K562 (cell line): Measurements from ENCODE around the gene KLC3. TPM values are rescaled to one million over a fixed set of nuclear protein-coding genes. Genes with fewer than 3 reads are reported as not detected.

Source experiments
- ARID3B ChIP-seq: fragments of 250-450 bp; sonication (Bioruptor Pico); IDR thresholded peaks from 2 replicates; pipeline ENCODE4 v1.4.0; 2020; ENCODE audit warnings: borderline replicate concordance
- BRCA1 ChIP-seq, 2 experiments: fragments of 450-650 bp in 1 of 2; sonication (generic) in 1 of 2; formaldehyde crosslinking in 1 of 2; IDR thresholded peaks; 2 replicates each; pipeline versions ENCODE4 v1.5.0 to v1.6.1; 2017 to 2020; ENCODE audit warnings: mild to moderate bottlenecking in 1 of 2, missing genetic modification reagents in 1 of 2
- CEBPZ ChIP-seq: fragments of 150-350 bp; IDR thresholded peaks from 2 replicates; pipeline ENCODE4 v1.6.1; 2014; ENCODE audit warnings: low read depth, mild to moderate bottlenecking, low read length, borderline replicate concordance
- EGR1 ChIP-seq: fragments of 450-650 bp; conservative IDR thresholded peaks from 2 replicates; pipeline ENCODE4 v1.6.1; 2017; ENCODE audit warnings: mild to moderate bottlenecking
- ELF4 ChIP-seq: fragments of 450-650 bp; formaldehyde crosslinking; IDR thresholded peaks from 2 replicates; pipeline ENCODE4 v1.4.0; 2022; ENCODE audit warnings: missing genetic modification characterization
- GTF2E2 ChIP-seq: fragments of 200-800 bp; sonication (Bioruptor generic); IDR thresholded peaks from 2 replicates; pipeline ENCODE4 v1.6.1; 2016; ENCODE audit warnings: missing genetic modification characterization, missing compliant biosample characterization
- GTF2F1 ChIP-seq: IDR thresholded peaks from 2 replicates; pipeline ENCODE4 v1.6.1; 2011; ENCODE audit warnings: low read depth, low read length, improper control_type of control experiment
- HEY1 ChIP-seq: fragments of 250-450 bp; sonication (Bioruptor Pico); IDR thresholded peaks from 2 replicates; pipeline ENCODE4 v1.5.0; 2020; ENCODE audit warnings: mild to moderate bottlenecking, moderate library complexity, borderline replicate concordance
- IFI16 ChIP-seq: fragments of 250-450 bp; sonication (Bioruptor Pico); IDR thresholded peaks from 2 replicates; pipeline ENCODE4 v2.1.2; 2022; ENCODE audit warnings: mild to moderate bottlenecking, inconsistent platforms
- L3MBTL2 ChIP-seq: fragments of 450-650 bp; IDR thresholded peaks from 2 replicates; pipeline ENCODE4 v1.6.1; 2016; ENCODE audit warnings: mild to moderate bottlenecking, moderate library complexity
- NFRKB ChIP-seq: fragments of 450-650 bp; IDR thresholded peaks from 2 replicates; pipeline ENCODE4 v1.6.1; 2016; ENCODE audit warnings: low read depth
- NONO ChIP-seq, 2 experiments: fragments of 200-400 bp in 1 of 2; fragments of 450-650 bp in 1 of 2; formaldehyde crosslinking in 1 of 2; IDR thresholded peaks; 2 replicates each; pipeline ENCODE4 v1.6.1; 2017; ENCODE audit warnings: low read depth in 2 of 2, mild to moderate bottlenecking in 2 of 2, moderate library complexity in 2 of 2, low read length in 1 of 2
- POLR2G ChIP-seq: fragments of 200-400 bp; formaldehyde crosslinking; IDR thresholded peaks from 2 replicates; pipeline ENCODE4 v1.6.1; 2017; ENCODE audit warnings: low read depth, mild to moderate bottlenecking, antibody characterized with exemption, low read length, moderate library complexity
- RBM22 ChIP-seq: fragments of 200-400 bp; formaldehyde crosslinking; IDR thresholded peaks from 2 replicates; pipeline ENCODE4 v1.6.1; 2018; ENCODE audit warnings: low read length, low read depth; ENCODE audit not compliant: poor library complexity, severe bottlenecking
- STAT5B ChIP-seq: fragments of 250-450 bp; sonication (Bioruptor Pico); IDR thresholded peaks from 2 replicates; pipeline ENCODE4 v1.8.0; 2021; ENCODE audit warnings: mild to moderate bottlenecking, inconsistent platforms
- ZBTB34 ChIP-seq: fragments of 250-450 bp; sonication (Bioruptor Pico); IDR thresholded peaks from 2 replicates; pipeline ENCODE4 v1.8.0; 2021; ENCODE audit warnings: mild to moderate bottlenecking, moderate library complexity
- ZFP91 ChIP-seq: sonication (generic); formaldehyde crosslinking; IDR thresholded peaks from 2 replicates; pipeline ENCODE4 v1.8.0; 2022; ENCODE audit warnings: mild to moderate bottlenecking, missing genetic modification reagents
- ZNF384 ChIP-seq: IDR thresholded peaks from 2 replicates; pipeline ENCODE4 v1.6.1; 2012; ENCODE audit warnings: low read depth, low read length, improper control_type of control experiment
- ZNF436 ChIP-seq: fragments of 250-450, 450-650 bp; sonication (Bioruptor Pico); formaldehyde crosslinking; IDR thresholded peaks from 2 replicates; pipeline ENCODE4 v1.7.0; 2020; ENCODE audit warnings: mild to moderate bottlenecking
- ZNF584 ChIP-seq: fragments of 200-800 bp; sonication (Bioruptor generic); IDR thresholded peaks from 2 replicates; pipeline ENCODE4 v1.6.1; 2016; ENCODE audit warnings: low read depth, mild to moderate bottlenecking, missing genetic modification characterization, missing compliant biosample characterization
- ZNF77 ChIP-seq: fragments of 250-450 bp; sonication (Bioruptor Pico); IDR thresholded peaks from 2 replicates; pipeline ENCODE4 v1.5.0; 2020
- polyA plus RNA-seq, 8 experiments: library from polyadenylated mRNA; depleted of rRNA in 4 of 8; stranded (reverse) in 5 of 8; unstranded in 3 of 8; fragments of >200 nt; fragmentation: Nextera tagmentation in 2 of 8; fragmentation: Illumina TruSeq in 1 of 8; extraction: Ambion mirVana in 2 of 8; extraction: Trizol in 1 of 8; gene quantifications; 2 replicates each; pipeline versions ENCODE4 v1.2.1 to v1.2.3, GENCODE V29; 2011 to 2014; ENCODE audit warnings: inconsistent platforms in 1 of 8, missing spikeins in 1 of 8
- total RNA-seq, 7 experiments: library from RNA; depleted of rRNA in 6 of 7; stranded (reverse); fragments of >200 nt in 6 of 7; fragmentation: Illumina TruSeq in 2 of 7; extraction: Trizol in 2 of 7; gene quantifications; 2 replicates each; pipeline versions ENCODE4 v1.2.1 to v1.2.3, GENCODE V29; 2011 to 2021; ENCODE audit warnings: low replicate concordance in 1 of 7

The KLC3 gene
- total and polyA plus RNA-seq, 9 of the 15 experiments (the other 6 are each of a cell fraction or from before 2014, with no cell fraction given), result 0.03 to 1.2 (median 0.59) TPM; not detected in 3

- TF ChIP-seq ZNF384 (no peak), NFRKB (no peak), POLR2G (peak; percentile 38; the same call in 1 of the 2 replicates), HEY1 (CRISPR knock-in tag) (no peak), ZNF436 (no peak), L3MBTL2 (peak; percentile 74), ELF4 (CRISPR knock-in tag) (no peak), IFI16 (CRISPR knock-in tag) (no peak), ARID3B (CRISPR knock-in tag) (no peak), NONO (IDR thresholded peaks at IDR 0.05; ENCODE audit: low read depth in 2 of 2, low read length in 1 of 2) (peak in 1 of 2 experiments; percentile 63; a peak in 1 of 4 replicates), GTF2F1 (no peak), STAT5B (CRISPR knock-in tag) (no peak), ZFP91 (CRISPR knock-in tag) (no peak), CEBPZ (no peak), ZBTB34 (CRISPR knock-in tag) (no peak), EGR1 (peak; percentile 28; the same call in 1 of the 2 replicates), ZNF77 (CRISPR knock-in tag) (no peak), BRCA1 (IDR thresholded peaks at IDR 0.05) (no peak), BRCA1 (CRISPR knock-in tag; IDR thresholded peaks at IDR 0.05) (0 out of 2 replicates have a peak, but pooled peaks have one; percentile 71), RBM22 (no peak), ZNF584 (CRISPR knock-in tag) (no peak), GTF2E2 (no peak)
Measured at GRCh38 chr19:45340232-45340898, at the start of gene KLC3 (continued).
